ENCODE data around the gene FMN2. TPM values are rescaled to one million over a fixed set of nuclear protein-coding genes. Genes with fewer than 3 reads are reported as not detected.

Gene FMN2
- total RNA-seq, 2 experiments from 2014 or later, result not detected

DNA sequence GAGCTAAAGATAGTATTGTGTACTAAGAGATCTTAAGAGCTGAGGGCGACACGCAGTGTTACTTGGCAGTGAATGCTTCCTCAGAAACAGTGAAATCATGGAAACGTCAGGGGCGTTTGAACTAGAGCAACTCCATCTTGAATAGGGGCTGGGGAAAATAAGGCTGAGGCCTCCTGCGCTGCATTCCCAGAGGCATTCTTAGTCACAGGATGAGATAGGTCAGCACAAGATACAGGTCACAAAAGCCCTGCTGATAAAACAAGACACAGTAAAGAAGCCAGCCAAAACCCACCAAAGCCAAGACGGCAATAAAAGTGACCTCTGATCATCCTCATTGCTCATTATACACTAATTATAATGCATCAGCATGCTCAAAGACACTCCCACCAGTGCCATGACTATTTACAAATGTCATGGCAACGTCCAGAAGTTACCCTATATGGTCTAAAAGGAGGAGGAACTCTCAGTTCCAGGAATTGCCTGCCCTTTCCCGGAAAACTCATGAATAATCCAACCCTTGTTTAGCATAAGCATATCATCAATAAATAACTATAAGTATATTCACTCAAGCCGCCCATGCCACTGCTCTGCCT, 37.5 kb upstream of the FMN2 start:
- no peaks in the 10 kb centered on the region for H3K4me1 Mint-ChIP-seq (ENCODE audit: low read depth)

DNA sequence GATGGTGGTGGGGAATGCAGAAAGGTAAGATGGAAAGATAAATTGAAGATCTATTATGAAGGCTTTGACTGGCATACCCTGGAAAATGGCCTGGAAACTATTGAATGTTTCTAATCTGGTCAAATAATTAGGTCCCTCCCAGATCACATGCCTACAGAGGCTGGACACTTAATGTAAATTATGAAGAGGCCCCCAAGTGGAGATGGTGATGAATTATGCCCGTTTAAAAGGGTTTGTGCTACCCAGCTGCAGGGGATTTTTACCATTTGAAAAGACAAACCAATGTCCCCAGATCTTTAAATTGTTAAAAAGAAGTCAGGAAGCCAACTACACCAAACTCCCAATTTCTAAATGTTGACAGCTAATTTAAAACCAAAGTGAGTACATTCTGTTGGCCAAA, 35.7 kb upstream of the FMN2 start:
- no peaks in the 10 kb centered on the region for H3K4me1 ChIP-seq (ENCODE audit: insufficient read depth, low read length)
- Mint-ChIP-seq H3K27ac (no peak overlapping the region), H3K4me3 (no peak overlapping the region), H3K9me3 (no peaks in the 10 kb centered on the region), H3K27me3 (no peaks in the 10 kb centered on the region), H3K36me3 (ENCODE audit: low read depth) (no peaks in the 10 kb centered on the region), H3K4me1 (ENCODE audit: low read depth) (no peaks in the 10 kb centered on the region)
- H3K27ac ChIP-seq (ENCODE audit: low read depth in 1 of 2, low read length in 2 of 2), result no peak overlapping the region
- H3K27me3 ChIP-seq (ENCODE audit: control insufficient read depth in 1 of 2, insufficient read depth in 2 of 2, low read length in 2 of 2), result no peaks in the 10 kb centered on the region
- ChIA-PET CTCF (no interaction called here), POLR2A (no interaction called here)
- DNase-seq (no peak), ATAC-seq (ENCODE audit: poor library complexity) (no peak)
- no peaks in the 10 kb centered on the region for H3K36me3 ChIP-seq (ENCODE audit: insufficient read depth, low read length)
- intact Hi-C loops (cut with DNase I, micrococcal nuclease), result no loop called here
- TF ChIP-seq, protein P1, sequence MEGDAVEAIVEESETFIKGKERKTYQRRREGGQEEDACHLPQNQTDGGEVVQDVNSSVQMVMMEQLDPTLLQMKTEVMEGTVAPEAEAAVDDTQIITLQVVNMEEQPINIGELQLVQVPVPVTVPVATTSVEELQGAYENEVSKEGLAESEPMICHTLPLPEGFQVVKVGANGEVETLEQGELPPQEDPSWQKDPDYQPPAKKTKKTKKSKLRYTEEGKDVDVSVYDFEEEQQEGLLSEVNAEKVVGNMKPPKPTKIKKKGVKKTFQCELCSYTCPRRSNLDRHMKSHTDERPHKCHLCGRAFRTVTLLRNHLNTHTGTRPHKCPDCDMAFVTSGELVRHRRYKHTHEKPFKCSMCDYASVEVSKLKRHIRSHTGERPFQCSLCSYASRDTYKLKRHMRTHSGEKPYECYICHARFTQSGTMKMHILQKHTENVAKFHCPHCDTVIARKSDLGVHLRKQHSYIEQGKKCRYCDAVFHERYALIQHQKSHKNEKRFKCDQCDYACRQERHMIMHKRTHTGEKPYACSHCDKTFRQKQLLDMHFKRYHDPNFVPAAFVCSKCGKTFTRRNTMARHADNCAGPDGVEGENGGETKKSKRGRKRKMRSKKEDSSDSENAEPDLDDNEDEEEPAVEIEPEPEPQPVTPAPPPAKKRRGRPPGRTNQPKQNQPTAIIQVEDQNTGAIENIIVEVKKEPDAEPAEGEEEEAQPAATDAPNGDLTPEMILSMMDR (IDR thresholded peaks at IDR 0.05), result no peak
- H3K4me3 ChIP-seq (ENCODE audit: low read length), result no peak overlapping the region
- peaks cover 0 to 6% of the 10 kb centered on the region in 2 experiments for H3K9me3 ChIP-seq (ENCODE audit: control insufficient read depth in 1 of 2, insufficient read depth in 1 of 2, low read length in 2 of 2)

More for the DNA sequence above, 37.5 kb upstream of the FMN2 start:
- no peak overlapping the region for H3K4me3 ChIP-seq (ENCODE audit: low read length)
- no peaks in the 10 kb centered on the region for H3K9me3 ChIP-seq (ENCODE audit: control insufficient read depth in 1 of 2, insufficient read depth in 1 of 2, low read length in 2 of 2)
- intact Hi-C loops (cut with DNase I, micrococcal nuclease), result no loop called here
- Mint-ChIP-seq H3K4me3 (no peak overlapping the region), H3K36me3 (ENCODE audit: low read depth) (no peaks in the 10 kb centered on the region), H3K9me3 (no peaks in the 10 kb centered on the region), H3K27ac (no peak overlapping the region), H3K27me3 (no peaks in the 10 kb centered on the region)
- no peak for DNase-seq
- no peak overlapping the region for H3K27ac ChIP-seq (ENCODE audit: low read depth in 1 of 2, low read length in 2 of 2)
- ChIA-PET CTCF (no interaction called here), POLR2A (no interaction called here)
- TF ChIP-seq, protein P1 (IDR thresholded peaks at IDR 0.05), result no peak
- no peaks in the 10 kb centered on the region for H3K36me3 ChIP-seq (ENCODE audit: insufficient read depth, low read length)
- H3K27me3 ChIP-seq (ENCODE audit: control insufficient read depth in 1 of 2, insufficient read depth in 2 of 2, low read length in 2 of 2), result no peaks in the 10 kb centered on the region
- no peaks in the 10 kb centered on the region for H3K4me1 ChIP-seq (ENCODE audit: insufficient read depth, low read length)
- ATAC-seq (ENCODE audit: poor library complexity), result no peak

DNA sequence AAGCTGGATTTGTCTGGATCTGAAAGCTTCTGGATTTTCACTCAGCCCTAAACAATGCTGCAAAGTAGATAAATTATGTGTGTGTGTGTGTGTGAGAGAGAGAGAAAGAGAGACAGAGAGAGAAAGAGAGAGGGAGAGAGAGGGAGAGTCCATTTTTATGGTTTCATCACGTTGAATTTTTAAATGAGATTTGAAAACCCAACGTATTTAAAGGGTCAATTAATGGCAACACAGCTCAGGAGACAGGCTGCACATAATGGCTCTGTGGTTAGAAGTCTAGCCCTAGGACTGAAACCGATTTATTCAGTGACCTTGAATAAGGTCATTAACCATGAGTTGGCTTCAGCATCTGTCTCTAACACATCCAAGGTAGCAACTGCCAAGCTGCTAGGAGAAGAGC, 35.3 kb upstream of the FMN2 start:
- Histone ChIP-seq H3K9me3 (ENCODE audit: control insufficient read depth in 1 of 2, insufficient read depth in 1 of 2, low read length in 2 of 2) (peaks cover 0 to 6% of the 10 kb centered on the region in 2 experiments), H3K27ac (ENCODE audit: low read depth in 1 of 2, low read length in 2 of 2) (no peak overlapping the region), H3K4me1 (ENCODE audit: insufficient read depth, low read length) (no peaks in the 10 kb centered on the region), H3K36me3 (ENCODE audit: insufficient read depth, low read length) (no peaks in the 10 kb centered on the region), H3K4me3 (ENCODE audit: low read length) (no peak overlapping the region), H3K27me3 (ENCODE audit: control insufficient read depth in 1 of 2, insufficient read depth in 2 of 2, low read length in 2 of 2) (no peaks in the 10 kb centered on the region)
- DNase-seq, result no peak
- H3K4me1 Mint-ChIP-seq (ENCODE audit: low read depth), result no peaks in the 10 kb centered on the region
- ChIA-PET CTCF (no interaction called here), POLR2A (no interaction called here)
- H3K27me3 Mint-ChIP-seq, result no peaks in the 10 kb centered on the region
- no peak overlapping the region for H3K4me3 Mint-ChIP-seq
- intact Hi-C loops (cut with DNase I, micrococcal nuclease), result no loop called here
- no peak for ATAC-seq (ENCODE audit: poor library complexity)
- H3K36me3 Mint-ChIP-seq (ENCODE audit: low read depth), result no peaks in the 10 kb centered on the region
- H3K9me3 Mint-ChIP-seq, result no peaks in the 10 kb centered on the region
- TF ChIP-seq, protein P1 (IDR thresholded peaks at IDR 0.05), result no peak
- H3K27ac Mint-ChIP-seq, result no peak overlapping the region
